Ovary (tissue), 9 donors: ENCODE data around the gene POR. TPM values are rescaled to one million over a fixed set of nuclear protein-coding genes. Genes with fewer than 3 reads are reported as not detected.

Experiments
- DNase-seq, 5 donors: peaks; one replicate each; pipeline ENCODE4 v3.0.0-alpha.2; 2019 to 2020
- H3K27ac ChIP-seq, 2 donors: fragments of 200-600 bp; one replicate each; pipeline versions ENCODE4 v1.5.1 to v1.8.0; 2019 to 2022
- H3K27me3 ChIP-seq: fragments of 200-600 bp; one replicate; pipeline ENCODE4 v1.8.0; 2022
- H3K36me3 ChIP-seq: fragments of 200-600 bp; sonication (generic); one replicate; pipeline ENCODE4 v1.5.1; 2019
- H3K4me1 ChIP-seq: one replicate; pipeline ENCODE4 v1.8.1; 2013; ENCODE audit warnings: mild to moderate bottlenecking, moderate library complexity; ENCODE audit not compliant: insufficient read depth
- H3K4me3 ChIP-seq: fragments of 200-600 bp; sonication (generic); one replicate; pipeline ENCODE4 v1.5.1; 2017
- H3K9me3 ChIP-seq, 2 donors: fragments of 200-600 bp in 1 of 2; sonication (generic) in 1 of 2; one replicate each; pipeline versions ENCODE4 v1.5.1 to v1.8.1; 2013 to 2019; ENCODE audit warnings: mild to moderate bottlenecking in 1 of 2, moderate library complexity in 1 of 2
- CTCF ChIP-seq, 3 donors: fragments of 450-650 bp in 2 of 3; fragments of 200-600 bp in 1 of 3; IDR thresholded peaks; one replicate each; pipeline versions ENCODE4 v1.5.1 to v1.8.0; 2016 to 2022; ENCODE audit warnings: antibody characterized with exemption in 3 of 3, mild to moderate bottlenecking in 1 of 3
- EP300 ChIP-seq: sonication (generic); formaldehyde crosslinking; IDR thresholded peaks from one replicate; pipeline ENCODE4 v1.6.1; 2017; ENCODE audit warnings: antibody characterized with exemption
- POLR2A ChIP-seq: fragments of 450-650 bp; IDR thresholded peaks from one replicate; pipeline ENCODE4 v1.6.1; 2017; ENCODE audit warnings: antibody characterized with exemption, mild to moderate bottlenecking, moderate library complexity
- WGBS, 3 donors: extraction: QIAGEN DNeasy Blood & Tissue Kit in 1 of 3; methylation state at CpG; one replicate each; pipeline versions ENCODE4 v1.1.5 to v1.1.7; 2013 to 2017; 5-methylcytosine and 5-hydroxymethylcytosine counted together
- intact Hi-C, 4 donors: fragments of 100-400 bp; cut with DNase I; formaldehyde crosslinking; loops; one replicate each; pipeline versions ENCODE4 v1.11.0 to v1.15.1; 2022 to 2023
- polyA plus RNA-seq, 2 donors: library from polyadenylated mRNA; stranded (reverse); fragments of 200-250 nt in 1 of 2; fragments of 350-450 nt in 1 of 2; fragmentation: Illumina TruSeq in 1 of 2; extraction: RNeasy Lipid Tissue Mini Kit (QIAGEN cat#74804) in 1 of 2; gene quantifications; one replicate each; pipeline ENCODE4 v1.2.3, GENCODE V29; 2013 to 2014
- total RNA-seq, 7 donors: library from RNA; depleted of rRNA in 2 of 7; stranded (reverse); fragments of >200 nt in 2 of 7; fragmentation: NEBNext Ultra II Directional in 3 of 7; extraction: Animal tissue kit (Norgen Biotek cat#: 25700) in 3 of 7; gene quantifications; one replicate each; pipeline versions ENCODE4 v1.1.0 to v1.2.4, GENCODE V29; 2016 to 2023
- donor health status: DM: no; HTN: no; CAD: no; lungs with moderate emphysema.
- donor health status: DM: no; HTN: no; CAD: no.
- donor health status: Bipolar disorder and iron deficiency.
- donor health status: DM: yes; HTN: yes; CAD: no.
- donor health status: DM: no; HTN: no; CAD: no.
- donor health status: DM: yes; HTN: yes; CAD: no.

Gene POR
- total and polyA plus RNA-seq, 9 donors: 71.8 to 191 (median 144) TPM

GRCh38 chr7:75945297-75946168, 30.6 kb downstream of the POR start:
- H3K9me3 ChIP-seq: no peaks in the 10 kb centered on the region
- no peak overlapping the region for H3K27ac ChIP-seq
- H3K36me3 ChIP-seq: no peaks in the 10 kb centered on the region
- DNase-seq: peak in 2 of 5 donors; percentile 33 to 59
- peaks cover 5% of the 10 kb centered on the region for H3K4me1 ChIP-seq
- H3K4me3 ChIP-seq: no peak overlapping the region
- 73 to 79% (median 75%) methylated on average over 8 of the region's 8 CpGs for WGBS, 3 donors
- TF ChIP-seq POLR2A: no peak
- TF ChIP-seq EP300: no peak
- intact Hi-C loops: no loop called here
- no peaks in the 10 kb centered on the region for H3K27me3 ChIP-seq

- peaks cover 5% of the 10 kb centered on the region for H3K4me1 ChIP-seq
- no peak overlapping the region for H3K27ac ChIP-seq
- no peaks in the 10 kb centered on the region for H3K36me3 ChIP-seq
- H3K9me3 ChIP-seq: no peaks in the 10 kb centered on the region
- no peaks in the 10 kb centered on the region for H3K27me3 ChIP-seq
- intact Hi-C loops: no loop called here
- 82 to 84% (median 83%) methylated on average over 8 of the region's 8 CpGs for WGBS, 3 donors
- TF ChIP-seq CTCF (IDR thresholded peaks at IDR 0.05) (no peak), POLR2A (no peak), EP300 (no peak)
- no peak overlapping the region for H3K4me3 ChIP-seq
- DNase-seq: no peak
Observed at GRCh38 chr7:75946207-75946855, 31.4 kb downstream of the POR start.

GRCh38 chr7:75948179-75948578, 33.2 kb downstream of the POR start:
- 67 to 73% (median 69%) methylated on average over 9 of the region's 9 CpGs for WGBS, 3 donors
- H3K4me1 ChIP-seq: peaks cover 6% of the 10 kb centered on the region

GRCh38 chr7:75950111-75950681, 35.2 kb downstream of the POR start:
- no peaks in the 10 kb centered on the region for H3K27me3 ChIP-seq
- no peak for TF ChIP-seq CTCF (IDR thresholded peaks at IDR 0.05)
- TF ChIP-seq POLR2A: no peak
- TF ChIP-seq EP300: no peak
- no peaks in the 10 kb centered on the region for H3K9me3 ChIP-seq
- peaks cover 6% of the 10 kb centered on the region for H3K4me1 ChIP-seq
- WGBS, 3 donors: 85 to 92% (median 85%) methylated on average over 15 of the region's 15 CpGs
- intact Hi-C loops: no loop called here
- H3K36me3 ChIP-seq: no peaks in the 10 kb centered on the region
- DNase-seq: no peak
- H3K4me3 ChIP-seq: no peak overlapping the region
- H3K27ac ChIP-seq: no peak overlapping the region

More at GRCh38 chr7:75948179-75948578, 33.2 kb downstream of the POR start:
- no peaks in the 10 kb centered on the region for H3K36me3 ChIP-seq
- no peaks in the 10 kb centered on the region for H3K27me3 ChIP-seq
- TF ChIP-seq POLR2A (no peak), CTCF (IDR thresholded peaks at IDR 0.05) (no peak), EP300 (no peak)
- no peaks in the 10 kb centered on the region for H3K9me3 ChIP-seq
- H3K27ac ChIP-seq: no peak overlapping the region
- intact Hi-C loops: no loop called here
- no peak overlapping the region for H3K4me3 ChIP-seq
- no peak for DNase-seq
